Stimulated activated CD4-positive, alpha-beta T cell treated with anti-CD3 and anti-CD28 coated beads, TNF-alpha, amount 100 ng/mL, for 4 hours (primary cell): ENCODE results near the gene NR1H2.
"Not testable (repeated sequence)": the region's sequence is repeated elsewhere in the genome, so short reads cannot be mapped to it uniquely, and the experiment has no call there.

Experiments used
- DNase-seq, 3 experiments: peaks; one replicate each; pipeline ENCODE4 v3.0.0-alpha.2; 2020; ENCODE audit warnings: low read depth in 3 of 3

NR1H2 gene

DNA sequence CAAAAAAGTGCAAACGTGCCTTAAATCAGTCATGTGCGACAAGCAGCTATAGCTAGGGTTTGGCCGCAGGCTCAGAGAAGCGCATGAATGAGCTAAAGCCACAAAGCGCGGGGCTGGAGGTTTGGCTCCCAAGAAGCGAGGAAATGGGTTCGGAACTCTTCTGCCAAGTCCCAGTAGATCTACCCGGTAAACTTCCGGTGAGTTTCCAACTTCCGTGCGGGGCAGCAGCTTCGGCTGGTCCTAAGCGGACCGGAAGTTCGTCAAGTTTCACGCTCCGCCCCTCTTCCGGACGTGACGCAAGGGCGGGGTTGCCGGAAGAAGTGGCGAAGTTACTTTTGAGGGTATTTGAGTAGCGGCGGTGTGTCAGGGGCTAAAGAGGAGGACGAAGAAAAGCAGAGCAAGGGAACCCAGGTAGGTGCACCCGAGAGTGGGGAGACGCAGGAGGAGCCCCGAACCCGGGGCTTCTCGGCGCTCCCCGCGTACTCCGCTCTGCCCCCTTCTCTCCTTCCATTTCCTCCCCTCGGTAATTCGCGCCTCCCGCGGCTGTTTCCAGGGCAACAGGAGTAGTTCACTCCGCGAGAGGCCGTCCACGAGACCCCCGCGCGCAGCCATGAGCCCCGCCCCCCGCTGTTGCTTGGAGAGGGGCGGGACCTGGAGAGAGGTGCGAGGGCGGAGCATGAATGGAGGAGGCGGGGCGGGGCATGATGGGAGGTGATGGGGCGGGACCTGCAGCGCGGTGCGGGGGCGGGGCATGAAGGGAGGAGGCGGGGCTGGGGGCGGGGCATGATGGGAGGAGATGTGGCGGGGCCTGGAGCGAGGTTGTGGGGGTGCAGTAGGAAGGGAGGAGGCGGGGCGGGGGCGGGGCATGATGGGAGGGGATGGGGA lies at the start of gene NR1H2:
NR1H2 (plus strand) TSS at position 292 of the 885 bp plus-strand sequence. CDS start 1,149 bp downstream, outside the sequence.
- peak; percentile 81 to 90 (median 89) for DNase-seq

DNA sequence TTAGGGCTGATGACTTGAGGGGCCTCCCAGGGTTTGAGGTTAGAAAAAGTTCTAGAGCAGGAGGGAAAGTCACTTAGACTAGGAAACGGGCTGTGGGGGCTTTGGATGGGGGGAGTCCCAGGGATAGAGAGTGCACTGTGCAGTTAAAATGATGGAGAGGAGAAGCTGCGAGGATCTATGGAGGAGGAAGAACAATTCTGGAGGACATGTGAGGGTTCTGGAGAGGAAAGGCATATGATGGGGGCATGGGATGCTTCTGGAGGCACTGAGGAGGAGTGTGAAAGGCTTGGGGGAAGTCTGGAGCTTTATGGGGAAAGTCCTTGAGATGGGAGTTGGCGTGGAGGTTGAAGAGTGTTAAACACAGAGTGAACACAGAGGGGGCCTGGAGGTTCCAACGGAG lies 49.2 kb upstream of the NR1H2 start:
- no peak for DNase-seq

DNA sequence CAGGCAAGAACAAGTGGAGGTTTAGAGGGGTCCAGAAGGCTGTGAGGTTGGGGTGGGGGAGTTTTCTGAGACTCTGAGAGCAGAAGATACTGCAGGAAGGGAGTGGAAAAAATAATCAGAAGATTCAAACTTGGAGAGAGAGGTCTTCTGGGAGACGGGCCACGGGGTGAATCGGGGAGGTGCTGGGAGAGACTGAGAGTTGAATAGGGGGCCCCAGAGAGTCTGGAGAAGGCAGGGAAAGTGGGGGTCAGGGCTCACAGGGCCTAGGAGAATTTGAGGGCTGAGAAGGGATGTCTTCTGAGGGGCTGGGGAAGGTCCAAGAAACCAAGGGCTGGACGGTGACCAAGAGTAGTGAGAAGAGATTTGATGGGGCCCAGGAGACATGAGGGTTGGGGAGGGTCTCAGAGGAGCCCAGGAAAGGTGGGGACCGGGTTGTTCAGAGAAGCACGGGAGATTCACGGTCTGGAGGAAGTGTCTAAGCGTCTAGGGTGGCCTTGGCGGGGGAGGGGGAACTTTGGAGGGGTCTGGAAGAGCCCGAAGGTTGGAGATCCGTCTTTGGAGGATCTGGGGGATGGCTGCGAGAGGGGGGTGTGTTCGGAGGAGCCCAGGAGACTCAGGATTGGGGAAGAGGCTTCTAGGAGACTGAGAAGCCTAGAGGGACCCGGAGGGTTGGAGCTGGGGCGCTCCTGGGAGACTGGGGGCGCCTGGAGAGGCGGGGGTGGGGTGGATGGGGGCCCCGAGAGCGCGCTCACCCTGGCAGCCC lies 48.6 kb upstream of the NR1H2 start:
- DNase-seq, result no peak

DNA sequence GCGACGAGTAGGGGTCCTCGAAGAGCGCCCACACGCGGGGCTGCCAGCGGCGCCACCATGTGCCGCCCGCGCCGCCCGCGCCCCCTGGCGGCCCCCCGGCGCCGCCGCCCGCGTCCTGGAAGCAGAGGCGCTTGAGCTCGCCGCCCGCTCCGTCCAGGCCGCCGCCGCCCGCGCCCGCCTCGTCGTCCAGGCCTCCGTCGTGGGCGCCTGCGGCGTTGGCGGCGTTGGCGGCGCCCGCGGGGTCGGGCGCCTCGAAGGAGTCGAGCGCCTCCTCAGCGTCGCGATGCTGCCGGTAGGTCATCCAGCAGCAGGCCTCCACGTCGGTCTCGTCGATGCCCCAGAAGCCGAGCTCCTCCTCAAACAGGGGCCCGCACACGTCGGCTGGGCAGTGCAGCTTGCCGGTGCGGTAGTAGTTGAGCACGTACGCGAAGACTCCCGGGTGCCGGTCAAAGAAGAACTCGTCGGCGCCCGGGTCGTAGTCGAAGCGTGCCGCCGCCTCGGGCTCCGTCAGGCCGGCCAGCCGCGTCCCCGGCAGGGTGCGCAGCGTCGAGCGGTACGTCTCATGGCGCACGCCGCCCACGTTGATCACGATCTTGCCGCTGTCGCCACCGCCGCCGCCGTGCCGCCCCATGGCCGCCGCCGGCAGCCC lies 47.9 kb upstream of the NR1H2 start:
- peak in 1 of 3 experiments; percentile 10 for DNase-seq

DNA sequence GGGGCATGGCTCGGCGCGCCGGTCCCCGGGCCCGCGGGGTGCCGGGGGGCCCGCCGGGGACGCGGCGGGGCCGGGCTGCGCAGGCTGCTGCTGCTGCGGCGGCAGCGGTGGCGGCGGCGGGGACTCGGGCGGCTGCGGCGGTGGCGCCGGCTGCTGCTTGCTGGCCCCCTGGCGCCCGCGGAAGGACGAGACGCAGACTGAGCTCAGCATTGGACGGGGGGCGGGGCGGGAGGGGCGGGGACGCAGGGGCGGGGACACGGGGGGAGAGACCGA lies 47.4 kb upstream of the NR1H2 start:
- DNase-seq, result no peak

DNA sequence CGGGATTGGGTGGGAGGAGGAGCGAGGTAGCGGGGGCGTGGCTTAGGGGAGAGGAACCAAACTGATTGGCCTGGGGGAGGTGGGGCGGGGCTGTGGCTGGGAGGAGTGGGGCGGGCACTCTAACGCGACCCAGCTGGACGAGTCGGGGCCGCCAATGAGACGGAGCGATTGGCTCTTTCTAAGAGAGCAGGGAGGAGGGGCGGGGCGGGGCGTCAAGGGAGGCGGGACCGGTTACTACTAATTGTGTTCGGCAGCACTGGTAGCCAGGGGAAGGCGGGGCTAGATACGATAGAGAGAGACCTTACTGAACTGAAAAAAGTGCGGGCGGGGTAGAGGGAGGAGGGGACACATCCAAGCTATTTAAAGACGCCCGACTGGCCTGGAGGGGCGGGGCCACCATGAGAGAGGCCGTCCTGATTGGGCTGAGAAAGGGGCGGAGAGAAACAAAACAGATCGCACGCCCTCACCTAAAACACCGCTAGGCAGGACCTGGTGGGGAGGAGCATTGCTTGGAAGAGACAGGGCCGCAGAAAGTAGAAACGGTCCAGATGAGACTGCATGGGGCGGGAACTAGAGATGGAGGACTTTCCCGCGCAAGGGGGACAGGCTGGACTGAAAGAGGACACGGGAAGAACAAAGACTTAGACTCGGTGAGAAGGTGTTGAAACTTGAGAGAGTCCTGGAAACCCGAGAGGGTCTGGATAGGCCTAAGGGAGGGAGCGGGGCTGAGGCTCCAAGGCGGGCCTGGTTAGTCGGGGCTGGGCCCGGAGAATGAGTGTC lies 46.9 kb upstream of the NR1H2 start, which contains the start of gene KCNC3:
KCNC3 (minus strand) TSS at position 232 of the 780 bp plus-strand sequence. CDS start 295 bp downstream, outside the sequence.
- DNase-seq, result peak; percentile 88 to 95 (median 94)

DNA sequence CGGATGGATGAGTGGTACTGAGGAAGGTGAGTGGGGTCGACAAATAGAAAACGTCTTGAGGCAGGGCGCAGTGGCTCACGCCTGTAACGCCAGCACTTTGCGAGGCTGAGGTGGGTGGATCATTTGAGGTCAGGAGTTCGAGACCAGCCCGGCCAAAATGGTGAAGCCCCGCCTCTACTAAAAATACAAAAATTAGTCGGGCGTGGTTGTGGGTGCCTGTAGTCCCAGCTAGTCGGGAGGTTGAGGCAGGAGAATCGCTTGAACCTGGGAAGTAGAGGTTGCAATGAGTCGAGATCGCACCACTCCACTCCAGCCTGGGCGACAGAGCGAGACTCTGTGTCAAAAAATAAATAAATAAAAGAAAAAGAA lies 46.3 kb upstream of the NR1H2 start:
- DNase-seq, result not testable (repeated sequence)

DNA sequence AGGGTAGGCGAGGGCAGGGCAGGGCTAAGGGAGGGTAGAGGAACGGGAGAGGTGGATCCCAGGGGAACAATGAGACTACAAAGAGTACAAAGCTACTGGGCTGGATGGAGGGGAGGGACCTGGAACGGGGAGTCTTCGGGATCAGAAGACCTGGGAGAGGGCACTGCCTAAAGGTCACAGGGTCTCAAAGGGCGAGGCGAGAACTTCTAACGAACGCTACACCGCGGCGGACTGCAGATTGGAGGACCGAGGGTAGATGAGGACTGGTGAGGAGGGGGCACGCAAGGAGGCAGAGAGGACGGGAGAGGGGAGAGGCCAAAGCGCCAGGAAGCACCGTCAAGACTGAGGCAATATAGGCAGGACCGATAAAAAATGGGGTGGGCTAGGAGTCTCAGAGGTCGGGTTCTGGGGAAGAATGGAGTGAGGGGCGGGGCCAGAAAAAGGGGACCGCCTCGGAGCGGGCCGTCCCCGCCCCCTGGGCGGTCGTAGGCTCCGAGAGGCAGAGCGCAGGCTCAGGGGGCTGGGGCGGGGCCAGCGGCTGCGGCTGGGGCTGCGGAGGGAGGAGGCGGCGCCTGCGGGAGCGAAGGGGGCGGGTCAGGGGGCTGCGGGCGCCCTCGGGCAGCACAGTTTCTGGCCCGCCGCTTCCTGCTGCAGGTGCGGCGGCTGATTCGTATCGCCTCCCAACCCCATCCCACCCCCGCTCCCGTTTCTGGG lies 45.7 kb upstream of the NR1H2 start:
- DNase-seq, result peak; percentile 51 to 70 (median 63)

DNA sequence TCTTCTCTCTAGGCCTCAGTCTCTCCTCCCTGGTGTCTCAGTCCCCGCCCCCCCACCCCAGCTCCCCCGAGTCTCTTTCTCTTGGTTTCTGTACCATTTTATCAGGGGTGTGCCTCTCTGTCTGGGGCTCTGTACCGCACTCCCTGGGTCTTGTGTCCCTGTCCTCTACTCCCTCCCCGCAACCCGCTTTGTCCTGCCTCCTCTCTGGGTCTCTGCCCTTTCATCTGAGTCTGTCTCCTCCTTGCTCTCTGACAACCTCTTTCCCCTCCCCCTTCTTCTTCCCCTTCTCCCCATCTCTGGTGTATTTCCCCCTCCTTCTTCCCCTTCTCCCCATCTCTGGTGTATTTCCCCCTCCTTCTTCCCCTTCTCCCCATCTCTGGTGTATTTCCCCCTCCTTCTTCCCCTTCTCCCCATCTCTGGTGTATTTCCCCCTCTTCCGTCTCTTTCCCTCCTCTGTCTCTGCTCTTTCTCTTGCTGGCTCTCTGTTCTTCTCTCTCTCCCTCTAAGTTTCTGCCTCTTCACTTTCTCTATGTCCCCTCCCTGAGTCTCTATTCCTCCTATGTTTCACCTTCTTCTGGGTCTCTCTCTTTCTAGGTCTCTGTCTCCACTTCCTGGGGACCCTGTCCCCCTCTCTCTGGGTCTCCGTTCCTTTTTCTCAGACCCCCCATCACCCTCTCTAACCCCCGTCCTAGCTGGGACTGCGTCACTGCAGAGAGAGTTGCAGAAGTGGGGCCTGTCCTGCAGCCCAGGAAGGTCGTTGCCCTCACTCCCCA lies 44.9 kb upstream of the NR1H2 start:
- no peak for DNase-seq

DNA sequence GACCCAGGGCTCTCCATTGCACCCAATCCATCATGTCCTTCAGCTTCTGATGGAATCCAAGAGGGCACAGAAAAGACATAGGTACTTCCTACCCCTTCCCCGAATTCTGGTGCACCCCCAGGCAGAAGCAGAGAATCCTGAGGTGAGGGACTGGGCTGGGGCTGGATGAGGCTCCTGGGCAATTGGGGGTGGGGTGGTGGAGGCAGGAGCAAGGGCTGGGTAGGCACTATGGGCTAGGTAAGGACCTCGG lies 44.3 kb upstream of the NR1H2 start:
- DNase-seq, result no peak

DNA sequence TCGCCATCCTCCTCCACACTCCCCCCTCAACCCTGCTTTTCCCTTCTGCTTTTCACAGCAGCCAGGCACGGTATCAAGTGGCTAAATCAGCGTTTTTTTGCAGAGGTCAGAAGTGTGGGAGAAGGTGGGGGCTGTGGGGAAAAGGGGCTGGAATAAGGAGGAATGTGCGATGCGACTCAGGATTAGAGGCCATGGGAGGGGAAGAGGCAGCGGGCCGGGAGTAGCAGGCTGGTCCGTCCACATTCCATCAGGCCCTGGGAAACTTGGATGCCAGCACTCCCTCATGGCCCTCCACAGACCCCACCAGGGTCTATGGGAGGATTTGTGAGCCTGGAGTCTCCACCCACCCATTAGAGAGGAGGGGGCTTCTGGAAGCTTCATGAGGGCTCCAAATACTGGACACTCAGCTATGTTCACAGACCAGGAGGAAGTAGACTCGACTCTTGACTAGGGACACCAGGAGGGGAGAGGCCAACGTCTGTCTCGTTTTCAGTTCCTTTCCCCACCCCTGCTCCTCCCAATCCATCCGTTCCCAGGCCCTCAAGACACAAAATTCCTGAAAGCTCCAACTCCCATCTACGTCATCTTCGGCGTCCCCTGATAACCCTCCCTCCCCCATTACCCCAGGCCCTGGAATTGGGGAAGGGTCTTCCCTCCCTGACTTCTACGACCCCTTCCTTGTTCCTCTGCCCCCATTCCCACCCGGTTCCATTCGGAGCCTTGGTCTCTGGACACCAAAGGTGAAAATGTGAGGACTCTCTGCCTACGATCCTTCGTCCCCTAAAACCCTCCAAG lies 43.8 kb upstream of the NR1H2 start:
- DNase-seq, result no peak

DNA sequence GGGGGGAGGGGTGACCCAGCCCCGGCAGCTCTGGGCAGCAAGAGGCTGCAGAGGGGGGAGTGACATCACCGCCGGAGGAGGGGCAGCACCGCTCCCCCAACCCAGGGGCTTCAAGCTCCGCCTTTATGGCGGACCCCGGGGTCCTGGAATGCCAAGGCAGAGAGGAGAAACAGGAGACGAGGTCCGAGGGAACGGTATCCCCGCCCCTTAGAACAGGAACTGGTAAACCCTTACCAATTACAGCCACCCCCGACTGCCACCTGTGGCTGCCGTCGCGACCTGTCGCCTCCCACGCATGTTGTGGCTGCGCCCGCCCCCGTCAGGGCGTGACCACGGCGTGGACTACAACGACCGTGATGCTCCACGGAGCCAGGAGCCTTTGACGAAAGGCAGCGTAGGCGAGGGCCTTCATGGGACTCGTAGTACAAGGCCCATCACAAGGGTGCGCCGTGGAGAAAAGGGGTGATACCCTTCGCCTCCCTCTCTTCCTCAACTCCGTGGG lies 43.0 kb upstream of the NR1H2 start:
- peak; percentile 80 to 93 (median 88) for DNase-seq

DNA sequence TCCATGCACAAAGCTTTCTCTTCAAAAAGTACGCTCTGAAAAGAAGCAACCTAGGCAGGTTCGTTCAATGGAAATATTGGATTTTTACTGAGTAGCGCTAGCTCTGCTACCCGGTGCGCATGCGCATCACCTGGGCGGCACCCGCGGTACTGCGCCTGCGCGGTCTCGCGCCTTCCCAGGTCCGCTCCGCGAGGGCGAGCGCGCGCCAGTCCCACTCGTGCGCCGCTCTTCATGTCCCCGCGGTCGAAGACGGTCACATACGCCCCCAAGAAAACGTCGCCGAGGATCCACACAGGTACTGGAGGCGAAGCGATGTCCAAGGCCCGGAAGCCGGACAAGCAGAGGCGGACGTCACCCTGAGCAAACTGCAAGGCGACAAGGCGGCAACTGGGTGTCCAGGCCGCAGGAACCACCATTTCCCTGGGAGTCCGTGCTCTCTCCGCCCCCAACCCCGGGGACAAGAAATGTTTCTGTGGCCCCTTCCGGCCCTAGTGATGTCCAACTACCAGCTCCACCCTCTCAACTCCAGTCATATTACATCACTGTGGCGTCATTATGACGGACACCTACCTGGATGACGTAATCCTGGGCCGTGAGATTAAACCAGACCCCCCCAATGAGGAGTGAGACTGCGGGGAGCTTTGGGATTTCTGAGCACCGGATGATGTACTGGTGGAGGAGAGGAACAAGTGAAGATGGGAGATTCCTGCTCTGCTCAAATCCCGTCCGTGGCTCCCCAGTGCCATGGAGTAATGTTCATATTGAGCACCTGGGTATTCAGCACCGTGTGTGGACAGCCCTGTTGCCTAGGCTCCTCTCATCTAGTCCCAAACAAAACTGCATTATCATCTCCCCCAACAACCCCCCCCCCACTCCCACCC lies 42.3 kb upstream of the NR1H2 start:
- peak; percentile 73 to 78 (median 77) for DNase-seq

DNA sequence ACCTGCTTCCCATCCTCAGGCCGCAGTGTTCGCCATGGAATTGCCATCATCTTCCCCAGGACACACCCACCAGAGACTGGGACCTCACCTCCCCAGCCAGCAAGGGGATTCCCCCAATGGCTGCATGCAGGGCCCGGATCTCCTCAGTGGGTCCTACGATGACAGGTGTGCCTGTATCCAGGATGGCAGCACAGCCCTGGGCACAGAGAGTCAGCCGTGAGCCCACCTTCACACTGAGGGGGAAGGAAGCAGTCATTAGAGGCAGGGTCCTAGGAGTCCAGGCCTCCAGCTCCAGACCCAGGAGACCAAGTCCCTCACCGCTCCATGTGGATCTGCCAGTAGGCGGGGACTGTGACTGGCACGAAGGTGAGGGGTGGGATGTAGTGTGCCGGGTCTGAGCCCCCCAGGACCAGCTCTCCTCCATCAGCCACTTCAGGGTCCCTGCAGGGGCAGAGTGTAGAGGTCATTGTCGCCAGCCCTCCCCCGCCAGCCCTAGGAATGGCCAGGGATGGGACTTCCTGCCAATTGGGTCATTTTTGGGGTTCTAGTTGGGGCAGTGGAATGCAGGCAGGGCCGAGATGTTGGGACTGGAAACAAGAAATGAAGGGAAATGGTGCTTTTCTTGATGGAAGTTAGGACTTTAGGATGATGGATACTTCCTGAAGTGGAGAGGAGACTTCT lies 41.4 kb upstream of the NR1H2 start:
- no peak for DNase-seq

DNA sequence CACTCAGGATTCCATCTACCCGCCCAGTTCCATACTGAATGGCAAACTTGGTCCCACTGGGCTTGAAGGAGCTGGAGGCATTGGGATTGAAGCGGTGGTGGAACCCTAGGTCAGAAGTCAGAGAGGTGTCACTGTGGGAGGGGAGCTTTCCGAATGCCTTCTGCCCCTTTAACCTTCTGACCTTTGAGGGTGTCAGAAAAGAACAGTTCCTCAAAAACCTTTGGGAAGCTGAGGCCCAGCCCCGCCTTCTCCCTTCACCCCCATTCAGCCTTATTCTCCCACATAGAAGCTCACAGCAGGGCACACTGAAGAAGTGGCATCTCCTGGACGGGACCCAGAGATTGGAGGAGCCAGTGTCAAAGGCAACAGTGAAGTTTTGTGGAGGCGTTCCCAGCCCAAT lies 39.2 kb upstream of the NR1H2 start:
- DNase-seq, result not testable (repeated sequence)

DNA sequence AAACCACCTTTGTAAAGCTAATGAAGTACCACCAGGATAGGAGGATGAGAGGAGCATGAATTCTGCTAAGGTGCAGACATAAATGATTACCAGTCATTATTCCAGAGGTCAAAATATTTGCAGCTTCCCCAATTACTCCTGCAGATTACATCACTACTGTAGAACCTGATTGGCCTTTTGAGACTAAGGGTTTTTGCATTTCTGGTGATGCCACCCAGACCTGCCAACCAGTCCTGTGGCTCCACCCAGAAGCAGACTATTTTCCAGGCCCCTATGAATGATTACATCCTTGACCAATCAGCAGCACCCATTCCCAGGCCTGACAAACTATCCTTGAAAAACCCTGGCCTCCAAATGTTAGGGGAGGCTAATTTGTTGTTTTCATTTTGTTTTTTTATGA lies 35.9 kb upstream of the NR1H2 start:
- no peak for DNase-seq

DNA sequence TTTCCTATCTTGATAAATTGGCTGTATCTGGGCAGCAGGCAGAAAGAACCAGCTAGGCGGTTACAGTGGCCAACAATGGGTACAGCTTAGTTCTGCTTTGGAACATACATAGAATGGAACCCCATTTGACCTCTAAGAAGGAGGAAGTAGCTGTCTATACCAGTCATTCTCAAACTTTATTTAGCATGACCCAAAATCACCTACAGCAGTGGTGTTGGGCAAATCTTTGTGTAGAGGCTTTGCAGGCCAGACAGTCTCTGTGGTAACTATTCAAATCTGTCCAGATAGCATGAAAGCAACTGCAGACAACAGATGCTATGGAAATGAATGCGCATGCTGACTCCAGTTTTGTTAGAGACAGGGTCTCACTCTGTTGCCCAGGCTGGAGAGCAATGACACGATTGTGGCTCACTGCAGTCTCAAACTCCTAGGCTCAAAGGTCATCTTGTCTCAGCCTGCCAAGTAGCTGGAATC lies 35.1 kb upstream of the NR1H2 start:
- DNase-seq, result no peak
